SK-N-MC (cell line): ENCODE measurements around the gene C6orf120.

Experiments used
- EZH2 ChIP-seq: fragments of 200-600 bp; sonication (generic); IDR thresholded peaks from one replicate; pipeline ENCODE4 v1.6.1; 2017; ENCODE audit warnings: antibody characterized with exemption
- POLR2AphosphoS5 ChIP-seq: IDR thresholded peaks from 2 replicates; pipeline ENCODE4 v1.6.1; 2012; ENCODE audit warnings: mild to moderate bottlenecking, low read depth, low read length, borderline replicate concordance

- TF ChIP-seq EZH2 (no peak), POLR2AphosphoS5 (no peak)
Observed at GRCh38 chr6:169752074-169752623, 50.2 kb downstream of the C6orf120 start.
